NCI-H226 (cell line): ENCODE data around the gene CCDC136.

Experiments
- DNase-seq: peaks from one replicate; pipeline ENCODE4 v3.0.0-alpha.2; 2015

Gene CCDC136

DNA sequence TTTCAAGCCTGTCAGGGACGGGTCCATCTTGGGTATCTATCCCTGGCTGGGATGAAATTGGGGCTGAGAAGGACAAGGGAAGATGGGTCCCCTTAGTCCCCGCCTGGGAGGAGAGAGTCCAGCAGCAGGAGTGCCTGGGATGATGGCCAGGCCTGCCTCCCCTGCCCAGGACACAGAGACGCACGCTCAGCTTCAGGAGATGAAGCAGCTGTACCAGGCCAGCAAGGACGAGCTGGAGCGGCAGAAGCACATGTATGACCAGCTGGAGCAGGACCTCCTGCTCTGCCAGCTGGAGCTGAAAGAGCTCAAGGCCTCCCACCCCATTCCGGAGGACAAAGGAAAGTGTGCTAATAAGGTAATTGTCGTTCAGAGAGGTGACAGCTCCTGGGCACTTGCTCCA, 15.4 kb downstream of the CCDC136 start:
- DNase-seq: no peak

DNA sequence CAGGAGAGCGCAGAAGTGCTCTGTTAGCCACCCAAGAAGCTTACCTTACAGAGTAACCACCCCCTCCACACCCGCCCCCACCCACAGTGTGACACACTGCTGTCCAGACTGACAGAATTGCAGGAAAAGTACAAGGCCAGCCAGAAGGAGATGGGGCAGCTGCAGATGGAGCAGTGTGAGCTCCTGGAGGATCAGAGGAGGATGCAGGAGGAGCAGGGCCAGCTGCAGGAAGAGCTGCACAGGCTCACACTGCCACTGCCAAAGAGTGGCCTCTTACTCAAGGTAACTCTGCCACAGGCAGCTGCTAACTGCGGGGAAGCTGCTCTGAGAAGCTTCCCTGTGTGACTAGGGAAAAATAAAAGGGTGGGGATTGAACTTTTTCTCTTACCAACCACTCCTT, 17.6 kb downstream of the CCDC136 start:
- DNase-seq: no peak

- no peak for DNase-seq
Measured at GRCh38 chr7:128810473-128810872, 18.7 kb downstream of the CCDC136 start.

- no peak for DNase-seq
Measured at GRCh38 chr7:128810997-128811396, 19.2 kb downstream of the CCDC136 start.

DNA sequence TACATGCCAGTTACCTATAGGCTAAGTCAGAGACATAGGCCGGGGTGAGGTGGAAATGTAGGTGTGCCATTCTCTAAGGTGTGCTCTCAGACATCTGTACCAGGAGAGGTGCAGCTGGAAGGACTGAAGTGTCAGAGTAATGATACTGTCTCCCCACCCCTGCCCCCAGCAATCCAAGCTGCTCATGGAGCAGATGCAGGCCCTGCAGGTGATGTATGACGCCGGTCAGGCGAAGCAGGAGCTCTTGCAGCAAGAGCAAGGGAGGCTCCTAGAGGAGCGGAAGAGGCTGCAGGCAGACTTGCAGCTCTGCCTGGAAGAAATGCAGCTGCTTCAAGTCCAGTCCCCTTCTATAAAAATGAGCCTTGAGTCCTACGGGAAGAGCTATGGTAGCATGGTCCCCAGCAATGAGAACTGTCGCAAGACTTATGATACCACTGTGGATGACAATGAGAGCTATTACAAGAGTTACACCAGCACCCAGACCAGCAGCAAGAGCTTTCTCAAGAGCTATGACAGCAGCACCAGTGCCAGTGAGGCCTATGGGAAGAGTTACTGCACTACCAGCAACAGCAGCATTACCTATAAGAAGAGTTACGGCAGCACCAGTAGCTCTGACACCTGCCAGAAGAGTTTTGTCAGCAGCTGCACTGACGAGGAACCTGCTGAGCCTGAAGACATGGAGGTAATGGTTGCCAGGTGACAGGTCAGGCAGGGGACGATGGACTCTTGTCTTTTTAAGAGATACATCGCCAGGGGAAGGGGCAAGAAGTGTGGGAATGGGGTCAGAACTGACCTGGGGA, 20.1 kb downstream of the CCDC136 start:
- DNase-seq: no peak

GRCh38 chr7:128812514-128813168, 20.9 kb downstream of the CCDC136 start:
- DNase-seq: peak; percentile 15

DNA sequence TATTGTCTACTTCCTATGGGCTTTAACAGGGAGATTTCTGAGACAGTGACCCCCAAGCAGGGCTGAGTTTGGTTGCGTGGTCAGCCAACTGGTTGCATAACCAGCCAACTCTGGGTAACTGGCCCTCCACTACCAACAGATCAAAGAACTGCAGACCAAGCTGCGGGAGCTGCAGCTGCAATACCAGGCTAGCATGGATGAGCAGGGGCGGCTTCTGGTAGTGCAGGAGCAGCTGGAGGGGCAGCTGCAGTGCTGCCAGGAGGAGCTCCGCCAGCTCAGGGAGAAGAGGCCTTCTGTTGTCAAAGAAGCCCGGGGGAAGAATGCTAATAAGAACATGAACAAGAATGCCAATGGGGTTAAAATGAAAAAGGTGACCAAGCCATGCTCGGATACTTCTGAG, 22.7 kb downstream of the CCDC136 start:
- no peak for DNase-seq

DNA sequence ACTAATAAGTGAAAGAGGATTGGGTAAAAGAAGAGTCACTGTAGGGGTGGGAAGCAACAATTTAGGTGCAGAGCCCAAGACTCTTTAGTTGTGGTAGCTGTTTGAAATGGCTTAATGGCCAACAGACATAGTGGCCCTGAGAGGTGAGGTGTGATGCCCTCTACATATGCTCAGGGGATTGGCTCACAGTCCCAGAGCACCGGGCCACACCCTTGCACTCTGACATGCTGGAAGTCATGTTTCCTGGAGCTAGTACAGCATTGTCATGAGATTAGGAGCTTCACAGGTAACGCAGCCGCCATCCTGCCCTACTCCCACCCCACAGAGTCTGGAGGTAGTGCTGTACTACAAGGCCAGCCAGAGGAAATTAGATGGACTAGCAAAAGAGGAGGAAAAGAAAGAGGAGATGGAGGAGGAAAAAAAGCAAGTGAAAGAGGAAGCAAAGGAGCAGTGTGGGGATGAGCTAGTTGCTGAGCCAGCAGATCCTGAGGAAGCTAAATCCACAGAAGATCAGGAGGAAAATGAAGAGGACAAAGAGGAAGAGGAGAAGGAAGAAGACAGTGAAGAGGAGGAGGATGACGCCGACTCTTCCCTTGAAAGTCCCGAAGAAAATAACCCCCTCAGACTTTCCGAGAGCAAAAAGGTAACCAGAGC, 23.6 kb downstream of the CCDC136 start:
- DNase-seq: no peak

DNA sequence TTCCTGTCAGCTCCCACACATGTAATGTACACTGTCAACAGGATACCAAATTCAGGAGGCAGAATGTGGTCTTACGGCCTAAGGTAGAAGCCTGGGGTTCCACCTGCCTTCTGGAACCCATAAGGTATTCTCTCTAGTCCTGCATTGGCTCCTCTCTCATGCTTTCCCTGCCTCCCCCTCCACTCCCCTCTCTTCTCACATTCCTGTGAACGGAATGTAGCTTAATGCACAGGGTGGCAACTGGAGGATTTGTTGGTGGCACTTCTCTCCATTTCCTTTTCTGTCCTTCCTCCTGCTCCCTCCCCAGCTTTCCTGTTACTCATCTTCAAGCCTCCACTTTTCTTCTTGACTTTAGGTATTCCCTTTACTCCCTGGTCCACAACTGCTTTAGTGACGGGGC, 26.9 kb downstream of the CCDC136 start:
- no peak for DNase-seq

DNA sequence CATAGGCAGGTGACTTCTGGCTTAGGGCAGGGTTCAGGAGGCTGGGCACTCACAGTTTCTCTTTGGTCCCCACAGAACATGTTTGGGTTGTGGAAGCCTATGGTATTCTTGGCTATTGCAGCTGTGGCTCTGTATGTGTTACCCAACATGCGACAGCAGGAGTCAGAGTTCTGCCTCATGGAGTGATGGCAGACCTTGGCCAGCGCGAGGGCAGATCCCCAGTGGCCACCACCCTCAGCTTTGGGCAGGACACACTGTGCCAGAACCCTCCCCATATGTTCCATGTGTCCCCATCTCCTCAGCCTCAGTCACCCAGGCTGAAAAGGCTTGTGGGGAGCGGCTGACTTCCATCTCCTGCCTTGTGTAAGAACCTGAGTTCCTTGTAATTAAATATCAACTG, 30.0 kb downstream of the CCDC136 start:
- DNase-seq: no peak

DNA sequence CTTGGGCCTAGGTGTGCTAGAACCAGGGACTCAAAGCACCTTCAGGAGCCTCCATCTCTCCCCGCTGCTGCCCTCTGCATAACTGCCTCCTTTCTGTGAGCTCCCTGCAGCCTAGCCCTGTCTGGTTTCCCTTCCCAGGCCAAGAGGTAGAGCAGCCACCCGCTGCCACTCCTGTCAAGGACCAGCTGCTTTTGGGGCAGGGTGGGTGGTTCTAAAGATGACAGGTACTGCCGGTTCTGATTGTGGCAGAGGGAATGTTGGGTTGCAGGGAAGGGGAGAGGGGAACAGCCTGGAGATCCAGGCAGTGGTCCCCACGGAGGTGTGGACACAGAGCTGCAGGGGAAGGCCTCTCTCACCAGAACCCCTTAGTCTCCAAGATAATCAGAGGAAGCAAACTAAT, 34.7 kb downstream of the CCDC136 start:
- DNase-seq: no peak

- no peak for DNase-seq
Measured at GRCh38 chr7:128826916-128827247, 35.1 kb downstream of the CCDC136 start.

DNA sequence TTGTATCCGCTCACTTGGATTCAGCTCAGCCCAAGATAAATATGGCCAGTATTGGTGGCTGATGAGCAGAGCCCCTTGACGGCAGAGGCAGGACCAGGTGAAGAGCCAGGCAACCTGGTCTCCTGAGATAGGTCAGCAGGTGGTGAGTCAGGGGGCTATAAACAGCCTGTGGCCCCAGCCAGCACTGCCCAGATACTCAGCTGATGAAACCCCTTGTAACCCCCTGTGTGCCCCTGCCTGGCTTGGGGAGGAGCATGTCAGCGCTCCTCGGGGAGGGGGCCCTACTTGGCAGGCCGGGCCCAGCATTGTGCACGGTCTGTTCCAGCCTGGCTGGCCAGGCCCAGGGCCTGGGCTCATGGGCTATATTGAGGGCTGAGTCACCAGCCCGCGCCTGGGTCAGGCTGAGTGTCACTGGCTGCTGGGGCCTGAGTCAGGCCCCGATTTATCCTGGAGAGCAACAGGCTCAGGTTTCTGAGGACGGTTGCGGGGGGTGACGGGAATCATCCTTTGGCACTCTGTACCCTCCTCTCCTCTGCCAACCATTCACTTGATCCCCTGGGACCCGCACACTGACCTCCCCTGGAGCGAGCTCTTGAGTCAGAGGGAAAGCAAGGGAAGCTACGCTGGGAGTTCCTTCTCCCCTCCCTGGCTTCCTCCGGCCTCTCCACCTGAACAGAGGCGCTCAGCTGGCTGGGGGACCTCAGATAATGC, 35.6 kb downstream of the CCDC136 start:
- DNase-seq: peak; percentile 56

DNA sequence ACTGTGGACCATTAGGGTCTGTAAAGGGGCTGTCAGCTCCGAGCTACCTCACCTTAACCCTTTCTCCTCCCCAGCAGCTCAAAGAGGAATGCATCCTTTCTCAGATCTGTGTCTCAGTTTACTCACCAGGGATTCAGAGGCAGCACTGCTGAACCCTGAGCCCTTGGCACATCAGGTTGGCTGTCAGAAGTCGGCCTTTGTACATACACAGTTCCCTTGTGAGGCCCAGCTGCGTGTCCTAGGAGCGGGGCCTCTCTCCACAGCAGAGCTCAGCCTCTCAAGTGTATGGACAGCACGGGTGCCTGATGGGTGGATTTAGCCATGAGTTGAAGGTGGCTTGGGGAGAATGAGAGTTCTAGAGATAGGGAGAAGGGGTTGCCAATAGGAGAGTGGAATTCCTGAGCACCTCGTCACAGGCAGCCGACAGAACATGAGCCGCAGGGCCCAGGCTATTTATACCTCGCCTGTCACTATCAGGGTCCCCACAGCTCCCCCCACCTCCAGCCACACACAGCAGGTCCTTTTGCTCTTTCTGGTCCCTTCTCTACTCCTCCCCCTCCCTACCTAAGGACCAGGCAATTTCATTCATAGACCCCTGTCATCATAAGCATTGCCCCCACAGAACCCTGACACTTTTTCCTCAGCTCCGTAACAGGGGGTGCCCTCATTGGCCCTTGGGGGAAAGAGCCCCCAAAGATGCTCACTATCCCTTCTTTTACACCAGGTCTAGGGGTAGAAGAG, 36.4 kb downstream of the CCDC136 start:
- DNase-seq: peak; percentile 80

DNA sequence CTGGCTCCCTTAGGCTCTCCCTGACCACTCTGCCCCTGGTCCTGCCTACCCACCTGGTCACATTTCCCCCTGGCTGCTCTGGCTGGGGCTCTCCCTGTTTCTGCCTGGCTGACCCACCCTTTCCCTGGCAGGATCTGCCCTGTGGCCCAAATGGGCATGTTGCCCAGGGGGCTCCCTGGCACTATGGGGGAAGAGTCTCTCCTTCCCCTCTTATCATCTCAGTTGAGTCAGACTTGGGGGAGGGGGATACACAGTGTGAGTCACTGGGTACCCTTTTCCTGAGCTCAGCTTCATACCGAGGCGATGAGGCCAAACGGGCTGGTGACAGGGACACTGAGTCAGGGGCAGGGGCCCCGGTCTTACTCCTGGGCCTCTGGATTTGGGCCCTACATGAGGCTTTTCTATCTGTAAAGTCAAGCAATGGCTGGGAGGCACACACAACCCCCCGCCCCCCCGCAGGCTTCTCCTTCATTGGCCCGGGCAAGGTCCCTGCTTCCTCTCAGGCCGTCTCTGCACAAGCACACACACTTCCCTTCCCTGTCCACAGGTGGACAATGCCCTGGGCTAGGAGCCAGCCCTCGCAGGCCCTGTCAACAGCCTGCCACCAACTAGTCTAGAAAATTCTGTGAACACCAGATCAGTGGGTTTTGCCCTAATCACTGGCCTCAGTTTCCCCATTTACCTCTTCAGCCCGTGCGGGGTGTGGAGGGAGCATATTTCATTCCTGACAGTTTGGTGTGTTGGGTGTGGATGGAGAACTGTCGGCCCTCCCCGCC, 37.8 kb downstream of the CCDC136 start:
- DNase-seq: peak; percentile 92

GRCh38 chr7:128830231-128831177, 38.7 kb downstream of the CCDC136 start, which contains the start of gene FLNC:
Gene FLNC, plus strand, starts transcription at chr7:128830406. Its CDS starts 232 bp downstream, at chr7:128830638.
- peak; percentile 69 for DNase-seq

DNA sequence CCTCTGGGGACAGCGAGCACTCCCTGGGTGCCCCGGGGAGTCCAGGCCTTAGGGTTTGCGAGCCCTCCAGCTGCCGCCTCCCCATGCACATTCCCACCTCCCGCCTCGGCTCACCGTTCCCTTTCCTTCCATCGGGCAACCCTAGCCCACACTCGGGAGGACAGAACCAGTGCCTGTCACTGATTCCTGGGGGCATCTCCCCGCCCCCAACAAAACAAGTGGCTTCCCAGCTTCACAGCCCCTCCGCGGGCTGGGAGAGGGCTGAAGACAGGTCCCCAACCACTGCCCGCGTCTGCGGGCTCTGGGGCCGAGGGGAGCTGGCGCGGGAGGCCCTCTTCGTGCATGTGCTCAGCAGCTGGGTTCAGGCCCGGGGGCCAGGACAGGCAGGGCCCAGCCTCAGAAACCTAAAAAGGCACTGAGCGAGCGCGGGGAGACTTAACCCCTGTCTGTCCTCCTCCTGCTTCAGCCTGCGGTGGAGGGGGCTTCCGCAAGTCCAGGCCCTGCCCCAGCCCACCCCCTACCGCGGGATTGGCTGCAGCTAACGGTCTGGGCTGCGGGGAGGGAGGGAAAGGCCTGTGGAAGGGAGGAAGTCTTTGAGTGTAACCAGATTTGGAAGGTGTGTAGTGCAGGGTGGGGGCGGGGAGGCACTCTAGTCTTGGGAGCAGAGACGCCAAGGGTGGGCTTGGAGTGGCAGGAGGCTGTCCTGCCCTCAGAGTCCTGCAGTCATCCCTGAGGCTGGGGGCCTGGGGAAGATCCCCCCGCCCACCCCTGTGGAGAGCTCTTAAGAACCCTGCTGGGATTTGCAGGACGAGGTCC, 39.6 kb downstream of the CCDC136 start:
- peak; percentile 55 for DNase-seq

DNA sequence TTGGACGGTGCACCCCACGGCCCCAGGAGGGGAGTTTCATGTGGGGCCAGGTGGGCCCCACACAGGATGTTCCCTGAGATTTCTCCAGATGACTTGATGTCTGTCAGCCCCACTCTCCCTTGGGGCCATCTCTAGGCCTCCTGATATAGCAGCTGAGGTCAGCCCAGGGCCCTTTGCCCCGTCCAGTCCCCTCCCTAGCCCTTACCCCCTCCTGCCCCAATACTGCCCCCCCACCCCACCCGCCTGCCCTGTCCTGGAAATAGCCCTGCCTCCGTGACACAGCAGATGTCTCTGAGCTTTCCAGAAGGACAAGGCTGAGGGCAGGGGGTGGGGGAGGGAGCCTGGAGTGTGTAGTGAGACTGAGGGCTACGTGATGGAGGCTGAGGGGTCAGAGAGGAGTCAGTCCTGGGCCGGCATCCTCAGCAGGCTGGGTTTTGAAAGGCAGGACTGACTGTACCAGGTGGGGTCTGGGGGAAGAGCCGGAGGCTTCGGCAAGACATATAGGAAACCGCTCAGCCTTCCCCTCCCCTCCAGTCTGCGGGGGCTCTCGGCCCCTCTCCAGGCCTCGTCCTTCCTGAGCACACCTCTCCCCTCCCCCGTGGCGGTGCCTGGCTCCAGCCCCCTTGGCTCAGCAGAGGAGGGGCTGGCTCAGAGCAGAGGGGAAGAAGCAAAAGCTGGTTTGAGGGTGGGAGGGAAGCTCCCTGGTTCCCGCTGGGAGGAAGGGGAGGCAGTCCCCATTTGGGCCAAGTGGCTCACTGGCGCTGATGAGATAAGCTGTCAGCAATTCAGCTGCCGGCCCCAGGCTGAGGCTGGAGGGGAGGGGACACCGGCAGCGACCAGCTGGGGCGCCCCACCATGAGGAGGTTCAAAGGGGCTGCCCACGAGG, 40.5 kb downstream of the CCDC136 start:
- peak; percentile 66 for DNase-seq

- no peak for DNase-seq
Measured at GRCh38 chr7:128832880-128833147, 41.0 kb downstream of the CCDC136 start.
